Measurements from ENCODE around the gene OSGIN1. TPM values are rescaled to one million over a fixed set of nuclear protein-coding genes. Genes with fewer than 3 reads are reported as not detected.
A peak's percentile ranks its signal among the peaks of the same experiment; 100 is the strongest.

OSGIN1 gene
- total and polyA plus RNA-seq, 2 donors (not counting 1 experiment from before 2014, with no cell fraction given): 0.85 to 1.8 TPM

GRCh38 chr16:84009282-84009681 is 56.2 kb downstream of the OSGIN1 start:
- no peak for TF ChIP-seq EZH2 (IDR thresholded peaks at IDR 0.05; ENCODE audit: borderline replicate concordance, insufficient read depth, low read depth, low read length, poor library complexity, severe bottlenecking)
- Histone ChIP-seq H3K27ac (ENCODE audit: low read length in 2 of 2) (no peak overlapping the region), H3K9me3 (ENCODE audit: control extremely low read depth in 1 of 3, control insufficient read depth in 2 of 3, insufficient read depth in 1 of 3, low read length in 2 of 3) (peaks cover 0 to 8% (median 0%) of the 10 kb centered on the region in 3 donors), H3K79me2 (ENCODE audit: control insufficient read depth, insufficient read depth, low read length) (no peaks in the 10 kb centered on the region), H3K27me3 (replicated peaks in 1 of 4; ENCODE audit: control extremely low read depth in 1 of 4, control insufficient read depth in 3 of 4, insufficient read depth in 4 of 4, low read length in 3 of 4) (no peaks in the 10 kb centered on the region), H3K4me1 (ENCODE audit: control insufficient read depth in 2 of 2, insufficient read depth in 2 of 2, low read length in 2 of 2) (peaks cover under 1 to 6% of the 10 kb centered on the region in 2 donors), H2AFZ (ENCODE audit: insufficient read depth, low read depth, low read length, poor library complexity, severe bottlenecking) (no peak overlapping the region), H4K20me1 (ENCODE audit: control insufficient read depth, insufficient read depth, low read length, poor library complexity, severe bottlenecking) (no peaks in the 10 kb centered on the region), H3K4me2 (replicated peaks; ENCODE audit: low read depth, low read length, poor library complexity, severe bottlenecking) (no peak overlapping the region), H3K36me3 (replicated peaks in 1 of 2; ENCODE audit: control extremely low read depth in 1 of 2, control insufficient read depth in 1 of 2, extremely low read depth in 1 of 2, insufficient read depth in 2 of 2, low read length in 1 of 2) (no peaks in the 10 kb centered on the region), H3K9ac (ENCODE audit: low read length) (no peak overlapping the region), H3K4me3 (ENCODE audit: control extremely low read depth in 1 of 5, extremely low read depth in 1 of 5, insufficient read depth in 1 of 5, low read depth in 2 of 5, low read length in 4 of 5) (no peak overlapping the region)
- Mint-ChIP-seq H3K4me1 (no peaks in the 10 kb centered on the region), H3K4me3 (no peak overlapping the region), H3K27me3 (peaks cover 13% of the 10 kb centered on the region), H3K27ac (no peak overlapping the region), H3K9me3 (ENCODE audit: insufficient read depth) (no peaks in the 10 kb centered on the region)
- WGBS (ENCODE audit: insufficient coverage): 94% methylated on average over 6 of the region's 6 CpGs
- no peak for DNase-seq
- ChIA-PET CTCF (no interaction called here), POLR2A (no interaction called here)
- intact Hi-C loops (cut with micrococcal nuclease): no loop called here
- no peak for ATAC-seq (ENCODE audit: low read depth)

GRCh38 chr16:84013787-84014569 is 60.9 kb downstream of the OSGIN1 start:
- Mint-ChIP-seq H3K4me1 (peaks cover 3% of the 10 kb centered on the region), H3K9me3 (ENCODE audit: insufficient read depth) (peaks cover 3% of the 10 kb centered on the region), H3K4me3 (no peak overlapping the region), H3K27me3 (peaks cover 6% of the 10 kb centered on the region), H3K27ac (no peak overlapping the region)
- DNase-seq (peak; percentile 62), ATAC-seq (ENCODE audit: low read depth) (peak; percentile 68)
- Histone ChIP-seq H3K9me3 (ENCODE audit: control extremely low read depth in 1 of 3, control insufficient read depth in 2 of 3, insufficient read depth in 1 of 3, low read length in 2 of 3) (peaks cover 0 to 36% (median 0%) of the 10 kb centered on the region in 3 donors), H3K4me1 (ENCODE audit: control insufficient read depth in 2 of 2, insufficient read depth in 2 of 2, low read length in 2 of 2) (peaks cover 3 to 7% of the 10 kb centered on the region in 2 donors), H3K79me2 (ENCODE audit: control insufficient read depth, insufficient read depth, low read length) (no peaks in the 10 kb centered on the region), H4K20me1 (ENCODE audit: control insufficient read depth, insufficient read depth, low read length, poor library complexity, severe bottlenecking) (no peaks in the 10 kb centered on the region), H2AFZ (ENCODE audit: insufficient read depth, low read depth, low read length, poor library complexity, severe bottlenecking) (peak overlapping the region; percentile 28), H3K4me3 (ENCODE audit: control extremely low read depth in 1 of 5, extremely low read depth in 1 of 5, insufficient read depth in 1 of 5, low read depth in 2 of 5, low read length in 4 of 5) (no peak overlapping the region), H3K4me2 (replicated peaks; ENCODE audit: low read depth, low read length, poor library complexity, severe bottlenecking) (peak overlapping the region; percentile 40), H3K27me3 (replicated peaks in 1 of 4; ENCODE audit: control extremely low read depth in 1 of 4, control insufficient read depth in 3 of 4, insufficient read depth in 4 of 4, low read length in 3 of 4) (no peaks in the 10 kb centered on the region), H3K27ac (ENCODE audit: low read length in 2 of 2) (no peak overlapping the region), H3K9ac (ENCODE audit: low read length) (no peak overlapping the region), H3K36me3 (replicated peaks in 1 of 2; ENCODE audit: control extremely low read depth in 1 of 2, control insufficient read depth in 1 of 2, extremely low read depth in 1 of 2, insufficient read depth in 2 of 2, low read length in 1 of 2) (no peaks in the 10 kb centered on the region)
- ChIA-PET CTCF (no interaction called here), POLR2A (no interaction called here)
- TF ChIP-seq EZH2 (IDR thresholded peaks at IDR 0.05; ENCODE audit: borderline replicate concordance, insufficient read depth, low read depth, low read length, poor library complexity, severe bottlenecking): no peak
- no peak for TF ChIP-seq CTCF (IDR thresholded peaks at IDR 0.05)
- intact Hi-C loops (cut with micrococcal nuclease): no loop called here
- 13% methylated on average over 13 of the region's 14 CpGs for WGBS (ENCODE audit: insufficient coverage)

Measured in B cell (primary cell).